GM21390 (cell line): ENCODE results near the gene FOXP3.
"Not testable (repeated sequence)": the region's sequence is repeated elsewhere in the genome, so short reads cannot be mapped to it uniquely, and the experiment has no call there.

Experiments
- ATAC-seq: cut with Tn5 transposase; IDR thresholded peaks from one replicate; pipeline ENCODE4 v1.9.1; 2021; ENCODE audit not compliant: unreplicated experiment

FOXP3 gene

GRCh38 chrX:49264460-49264859 is at the start of gene FOXP3:
TSS of gene FOXP3 (minus strand) at chrX:49264710. CDS start at chrX:49258505, 6,205 bp downstream.
- no peak for ATAC-seq

GRCh38 chrX:49312176-49312575 is 47.7 kb upstream of the FOXP3 start:
- ATAC-seq = no peak

GRCh38 chrX:49310371-49310770 is 45.9 kb upstream of the FOXP3 start:
- ATAC-seq = no peak

GRCh38 chrX:49309401-49309981 is 45.0 kb upstream of the FOXP3 start:
- ATAC-seq = no peak

GRCh38 chrX:49308604-49309269 is 44.2 kb upstream of the FOXP3 start:
- ATAC-seq = no peak

DNA sequence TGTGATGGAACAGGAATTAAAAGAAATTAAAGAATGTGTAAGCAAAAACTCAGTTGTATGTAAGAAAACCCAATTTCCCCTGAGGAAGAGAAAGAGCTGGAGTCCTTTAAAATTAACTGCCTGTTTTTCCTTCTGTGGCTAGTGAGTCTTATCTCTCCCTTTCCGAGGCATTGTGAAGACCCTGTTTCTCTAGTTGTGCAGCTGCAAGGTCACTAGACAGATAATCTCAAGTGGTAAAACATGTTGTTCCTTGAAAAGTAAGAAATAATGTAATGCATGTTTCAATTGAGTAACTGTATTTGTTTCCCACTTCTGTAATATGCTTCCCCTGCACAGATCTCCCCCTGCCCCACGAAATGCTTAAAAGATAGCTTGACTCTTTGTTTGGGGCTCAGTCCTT is 43.3 kb upstream of the FOXP3 start:
- ATAC-seq = not testable (repeated sequence)

- no peak for ATAC-seq
Measured at GRCh38 chrX:49303346-49303745, 38.8 kb upstream of the FOXP3 start, which contains the start of gene GAGE10. TSS of gene GAGE10 (plus strand) at chrX:49303646. CDS start at chrX:49304860, 1,214 bp downstream.

DNA sequence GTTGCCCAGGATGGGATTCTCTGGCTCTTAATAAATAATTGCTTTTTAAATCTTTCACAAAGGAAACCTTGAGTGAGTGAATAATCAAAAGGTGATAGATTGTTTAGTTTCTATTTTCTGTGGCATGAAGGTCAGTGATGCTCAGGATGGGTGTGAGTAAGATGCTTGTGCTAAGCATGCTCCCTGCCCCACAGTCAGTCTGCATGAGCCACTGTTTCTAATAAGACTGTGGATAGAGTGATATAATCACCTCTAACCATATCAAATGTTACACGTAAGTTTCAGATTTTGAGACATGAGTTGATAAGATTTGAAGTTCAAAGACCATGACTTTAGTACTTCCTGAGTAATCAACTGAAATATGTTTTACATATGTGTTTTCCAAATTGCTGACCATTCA is 36.2 kb upstream of the FOXP3 start:
- ATAC-seq = no peak

DNA sequence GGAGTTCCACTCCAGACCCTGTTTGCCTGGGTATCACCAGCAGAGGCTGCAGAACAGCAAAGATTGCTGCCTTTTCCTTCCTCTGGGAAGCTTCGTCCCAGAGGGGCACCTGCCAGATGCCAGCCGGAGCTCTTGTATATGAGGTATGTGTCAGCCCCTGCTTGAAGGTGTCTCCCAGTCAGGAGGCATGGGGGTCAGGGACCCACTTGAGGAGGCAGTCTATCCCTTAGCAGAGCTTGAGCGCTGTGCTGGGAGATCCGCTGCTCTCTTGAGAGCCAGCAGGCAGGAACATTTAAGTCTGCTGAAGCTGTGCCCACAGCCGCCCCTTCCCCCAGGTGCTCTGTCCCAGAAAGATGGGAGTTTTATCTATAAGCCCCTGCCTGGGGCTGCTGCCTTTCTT is 34.8 kb upstream of the FOXP3 start:
- ATAC-seq = not testable (repeated sequence)

DNA sequence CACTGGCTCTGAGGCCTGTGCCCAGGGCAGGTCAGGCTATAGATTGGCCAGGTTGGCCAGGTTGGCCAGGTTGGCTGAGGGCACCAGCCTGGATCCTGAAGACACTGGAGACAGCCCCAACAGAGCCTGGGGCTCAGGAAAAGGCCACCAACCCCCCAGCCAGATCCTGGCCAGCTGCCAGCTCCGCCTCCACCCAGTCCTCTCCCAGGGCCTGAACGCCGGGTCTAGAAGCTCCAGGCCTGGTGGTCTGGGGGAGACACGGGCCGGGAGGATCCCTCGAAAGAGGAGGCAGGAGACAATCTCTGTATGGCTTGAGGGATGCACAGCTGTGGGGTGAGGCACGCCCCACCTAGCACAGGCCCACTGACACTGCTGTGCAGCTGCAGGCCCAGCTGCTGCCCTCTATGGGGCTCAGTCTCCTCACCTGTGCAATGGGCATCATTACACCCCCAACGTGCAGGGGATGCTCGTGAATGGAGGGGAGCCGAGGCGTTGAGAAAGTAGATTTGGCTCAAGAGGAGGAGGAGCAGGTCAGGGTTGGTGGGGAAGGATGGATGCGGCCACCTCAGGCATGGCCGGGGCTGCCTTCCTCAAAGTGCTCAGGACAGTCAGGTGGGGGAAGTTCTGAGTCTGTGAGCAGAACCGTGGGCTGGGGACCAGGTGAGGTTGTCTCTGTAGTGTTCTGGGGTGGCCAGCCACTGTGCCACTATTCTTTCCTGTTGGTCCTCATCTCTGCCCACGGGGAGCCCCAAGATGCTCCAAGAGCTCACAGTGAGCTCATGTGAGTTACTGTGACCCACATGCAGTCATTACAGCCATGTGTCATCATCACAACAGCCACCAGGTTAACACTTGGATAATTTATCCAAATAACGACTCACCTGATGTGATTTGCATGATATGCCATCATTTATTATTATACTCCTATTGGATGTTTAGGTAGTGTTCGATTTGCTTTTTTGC is 28.2 kb upstream of the FOXP3 start:
- no peak for ATAC-seq

GRCh38 chrX:49291615-49292337 is 27.3 kb upstream of the FOXP3 start:
- ATAC-seq = no peak

GRCh38 chrX:49290215-49290614 is 25.7 kb upstream of the FOXP3 start:
- ATAC-seq = no peak

DNA sequence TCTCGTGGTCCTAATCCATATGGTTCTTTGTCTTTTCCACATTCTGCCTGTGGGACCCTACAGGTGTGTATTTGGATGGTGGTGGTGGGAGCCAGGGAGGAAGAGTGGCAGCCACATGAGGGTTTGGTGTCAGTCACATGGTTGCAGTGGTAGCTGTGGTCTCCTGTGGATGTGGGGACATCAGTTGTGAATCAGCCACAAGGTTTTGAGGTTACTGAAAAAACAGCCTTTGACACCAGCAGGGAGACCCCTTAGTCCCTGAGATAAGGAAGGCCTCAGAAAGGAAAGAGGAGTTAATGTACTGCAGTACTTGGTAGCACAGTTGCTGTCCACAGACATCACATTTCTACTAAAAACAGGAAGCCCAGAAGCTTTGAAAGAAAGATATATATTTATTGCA is 23.2 kb upstream of the FOXP3 start:
- no peak for ATAC-seq

- ATAC-seq = no peak
Measured at GRCh38 chrX:49286581-49286980, 22.1 kb upstream of the FOXP3 start.

DNA sequence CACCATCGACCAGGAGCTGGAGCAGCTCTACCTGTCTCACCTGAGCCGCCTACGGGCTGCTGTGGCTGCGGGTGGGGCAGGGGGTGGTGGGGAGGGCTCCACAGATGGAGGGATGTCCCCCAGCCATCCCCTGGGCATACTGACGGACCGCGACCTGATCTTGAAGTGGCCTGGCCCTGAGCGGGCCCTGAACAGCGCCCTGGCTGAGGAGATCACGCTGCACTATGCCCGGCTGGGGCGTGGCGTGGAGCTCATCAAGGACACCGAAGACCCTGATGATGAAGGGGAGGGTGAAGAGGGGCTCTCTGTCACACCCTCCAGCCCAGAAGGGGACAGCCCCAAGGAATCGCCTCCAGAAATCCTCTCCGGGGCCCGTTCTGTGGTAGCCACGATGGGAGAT is 21.6 kb upstream of the FOXP3 start:
- no peak for ATAC-seq

DNA sequence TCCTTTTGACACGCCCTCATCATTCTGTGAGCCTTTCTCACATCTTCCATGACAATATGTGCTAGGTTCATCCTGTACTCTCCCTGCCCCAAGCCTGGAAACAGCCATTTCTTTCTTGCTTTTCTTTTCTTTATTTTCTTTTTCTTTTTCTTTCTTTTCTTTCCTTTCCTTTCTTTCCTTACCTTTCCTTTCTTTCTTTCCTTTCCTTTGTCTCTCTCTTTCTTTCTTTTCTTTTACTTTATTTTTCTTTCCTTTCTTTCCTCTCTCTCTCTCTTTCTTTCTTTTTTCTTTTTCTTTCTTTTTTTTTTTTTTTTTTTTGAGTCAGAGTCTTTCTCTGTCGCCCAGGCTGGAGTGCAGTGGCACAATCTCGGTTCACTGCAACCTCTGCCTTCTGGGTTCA is 19.7 kb upstream of the FOXP3 start:
- ATAC-seq = no peak

GRCh38 chrX:49282647-49283011 is 18.1 kb upstream of the FOXP3 start:
- no peak for ATAC-seq

DNA sequence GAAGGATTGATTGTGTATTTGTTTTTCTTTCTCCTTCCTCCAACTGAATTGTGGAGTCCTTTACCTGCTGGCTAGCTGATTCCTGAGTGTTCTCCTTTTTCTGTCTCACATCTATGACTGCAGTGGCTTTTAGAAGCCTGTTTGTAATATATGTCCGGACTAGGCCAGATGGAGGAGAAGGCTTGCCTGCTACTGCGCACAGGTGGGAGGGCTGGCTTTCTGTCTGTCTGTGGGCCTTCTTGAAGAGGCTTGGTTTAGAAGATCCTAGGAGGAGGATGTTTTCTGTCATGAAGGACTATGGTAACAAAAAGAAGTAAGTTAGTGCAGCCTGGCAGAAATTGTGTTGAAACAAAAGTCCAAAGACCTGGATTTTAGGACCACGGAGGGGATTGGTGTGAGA is 13.6 kb upstream of the FOXP3 start:
- no peak for ATAC-seq

DNA sequence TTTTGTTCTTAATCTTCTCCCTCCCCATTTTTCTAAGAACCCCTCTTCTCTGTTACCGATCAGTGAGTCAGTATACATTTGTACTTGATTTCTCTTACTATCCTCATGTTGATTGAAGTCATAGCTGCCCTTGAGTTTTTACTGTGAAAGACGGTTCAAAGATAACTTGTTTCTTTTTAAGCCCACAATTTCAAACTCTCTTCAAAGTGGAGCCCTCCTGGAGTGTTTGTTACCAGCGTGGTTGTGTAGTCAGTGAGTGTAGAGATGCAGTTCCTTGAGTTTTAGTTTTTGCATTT is 13.0 kb upstream of the FOXP3 start:
- ATAC-seq = no peak

- no peak for ATAC-seq
Measured at GRCh38 chrX:49276671-49277534, 12.4 kb upstream of the FOXP3 start.
